Right lobe of liver (tissue), 6 donors: ENCODE results near the gene NANS. TPM values are rescaled to one million over a fixed set of nuclear protein-coding genes. Genes with fewer than 3 reads are reported as not detected.
"Not testable (repeated sequence)": the region's sequence is repeated elsewhere in the genome, so short reads cannot be mapped to it uniquely, and the experiment has no call there.

Experiments used
- ATAC-seq, 4 donors: fragments of 200-7000 bp; cut with Tn5 transposase; one replicate each; pipeline ENCODE4 v1.9.1; 2020; ENCODE audit warnings: mild to moderate bottlenecking in 4 of 4, moderate library complexity in 4 of 4
- DNase-seq, 3 donors: peaks; one replicate each; pipeline ENCODE4 v3.0.0-alpha.2; 2020
- H3K27ac ChIP-seq, 3 donors: fragments of 200-600 bp; one replicate each; pipeline ENCODE4 v1.8.0; 2022
- H3K27me3 ChIP-seq, 2 donors: fragments of 200-600 bp; one replicate each; pipeline ENCODE4 v1.8.0; 2022
- H3K36me3 ChIP-seq, 4 donors: fragments of 200-600 bp; sonication (generic) in 1 of 4; one replicate each; pipeline versions ENCODE4 v1.5.1 to v1.8.0; 2017 to 2022; ENCODE audit warnings: control low read depth in 1 of 4
- H3K4me1 ChIP-seq, 4 donors: fragments of 200-600 bp; sonication (generic) in 1 of 4; one replicate each; pipeline versions ENCODE4 v1.5.1 to v1.8.0; 2017 to 2022; ENCODE audit warnings: control low read depth in 1 of 4
- H3K4me3 ChIP-seq, 3 donors: fragments of 200-600 bp; one replicate each; pipeline ENCODE4 v1.8.0; 2022
- H3K9me3 ChIP-seq, 4 donors: fragments of 200-600 bp; sonication (generic) in 1 of 4; one replicate each; pipeline versions ENCODE4 v1.5.1 to v1.8.0; 2017 to 2022; ENCODE audit warnings: control low read depth in 1 of 4
- CTCF ChIP-seq, 4 donors: fragments of 200-600 bp in 3 of 4; fragments of 450-650 bp in 1 of 4; IDR thresholded peaks; one replicate each; pipeline versions ENCODE4 v1.5.1 to v1.8.0; 2016 to 2022; ENCODE audit warnings: antibody characterized with exemption in 4 of 4, mild to moderate bottlenecking in 2 of 4
- POLR2A ChIP-seq: fragments of 450-650 bp; IDR thresholded peaks from one replicate; pipeline ENCODE4 v1.6.1; 2017; ENCODE audit warnings: antibody characterized with exemption, mild to moderate bottlenecking
- WGBS: methylation state at CpG from one replicate; pipeline ENCODE4 v1.1.6; 2018; ENCODE audit warnings: low coverage, low lambda C conversion rate; ENCODE audit not compliant: insufficient coverage; ENCODE audit errors: missing lambda C conversion rate; 5-methylcytosine and 5-hydroxymethylcytosine counted together
- intact Hi-C, 2 donors: fragments of 100-400 bp; cut with DNase I; formaldehyde crosslinking; loops; one replicate each; pipeline versions ENCODE4 v1.11.2 to v1.14.1; 2022
- total RNA-seq, 6 experiments: library from RNA; depleted of rRNA in 2 of 6; stranded (reverse); fragments of >200 nt in 2 of 6; fragmentation: NEBNext Ultra II Directional in 3 of 6; extraction: Animal tissue kit (Norgen Biotek cat#: 25700) in 3 of 6; gene quantifications; one replicate each; pipeline versions ENCODE4 v1.1.0 to v1.2.4, GENCODE V29; 2016 to 2023
- donor health status: DM: no; HTN: yes; CAD: no.
- donor health status: DM: no; HTN: no; CAD: no.
- donor health status: DM: no; HTN: no; CAD: no.
- donor health status: DM: no; HTN: yes; CAD: no.
- donor health status: DM: no; HTN: yes; CAD: no.

The NANS gene
- total RNA-seq, 6 experiments from 2014 or later, result 16.4 to 43.2 (median 30.2) TPM

GRCh38 chr9:98085058-98085457 is 28.5 kb downstream of the NANS start:
- TF ChIP-seq POLR2A (no peak), CTCF (IDR thresholded peaks at IDR 0.05) (no peak)
- H3K4me1 ChIP-seq, result peaks cover 0 to 34% (median 15%) of the 10 kb centered on the region in 4 donors
- H3K4me3 ChIP-seq, result no peak overlapping the region
- peaks cover 0 to 12% (median 4%) of the 10 kb centered on the region in 4 donors for H3K36me3 ChIP-seq
- no peak for DNase-seq
- H3K27ac ChIP-seq, result no peak overlapping the region
- 83% methylated on average over 1 of the region's 4 CpGs for WGBS
- no peaks in the 10 kb centered on the region for H3K9me3 ChIP-seq
- H3K27me3 ChIP-seq, result no peaks in the 10 kb centered on the region
- intact Hi-C loops, result no loop called here
- no peak for ATAC-seq

- H3K27ac ChIP-seq, result no peak overlapping the region
- no peak for ATAC-seq
- no peaks in the 10 kb centered on the region for H3K27me3 ChIP-seq
- no peak overlapping the region for H3K4me3 ChIP-seq
- peaks cover 0 to 8% (median 2%) of the 10 kb centered on the region in 4 donors for H3K36me3 ChIP-seq
- WGBS, result 97% methylated on average over 5 of the region's 7 CpGs
- TF ChIP-seq CTCF (IDR thresholded peaks at IDR 0.05) (no peak), POLR2A (no peak)
- no peaks in the 10 kb centered on the region for H3K9me3 ChIP-seq
- peaks cover 0 to 30% (median 14%) of the 10 kb centered on the region in 4 donors for H3K4me1 ChIP-seq
- no peak for DNase-seq
- intact Hi-C loops, result no loop called here
Measured at GRCh38 chr9:98085944-98086343, 29.4 kb downstream of the NANS start.

- 98% methylated on average over 4 of the region's 4 CpGs for WGBS
- Histone ChIP-seq H3K4me1 (peaks cover 0 to 25% (median 11%) of the 10 kb centered on the region in 4 donors), H3K36me3 (peaks cover 0 to 5% (median 0%) of the 10 kb centered on the region in 4 donors), H3K9me3 (no peaks in the 10 kb centered on the region), H3K4me3 (no peak overlapping the region), H3K27me3 (no peaks in the 10 kb centered on the region), H3K27ac (no peak overlapping the region)
- TF ChIP-seq CTCF (IDR thresholded peaks at IDR 0.05) (no peak), POLR2A (no peak)
- no peak for ATAC-seq
- no peak for DNase-seq
- intact Hi-C loops, result no loop called here
Measured at GRCh38 chr9:98086461-98086860, 29.9 kb downstream of the NANS start.

- DNase-seq, result peak in 1 of 3 donors; percentile 29
- 70% methylated on average over 19 of the region's 92 CpGs for WGBS
- ATAC-seq, result peak in 2 of 4 donors; percentile 15 to 39
- Histone ChIP-seq H3K4me1 (peaks cover 0 to 13% (median 5%) of the 10 kb centered on the region in 4 donors), H3K36me3 (no peaks in the 10 kb centered on the region), H3K27me3 (no peaks in the 10 kb centered on the region), H3K9me3 (no peaks in the 10 kb centered on the region), H3K4me3 (peak overlapping the region in 1 of 3 donors; percentile 15), H3K27ac (no peak overlapping the region)
- intact Hi-C loops, result no loop called here
- TF ChIP-seq CTCF (IDR thresholded peaks at IDR 0.05) (no peak), POLR2A (no peak)
Measured at GRCh38 chr9:98087420-98088354, 31.2 kb downstream of the NANS start.

GRCh38 chr9:98090674-98091073 is 34.1 kb downstream of the NANS start:
- 100% methylated on average over 3 of the region's 3 CpGs for WGBS
- H3K27me3 ChIP-seq, H3K36me3 ChIP-seq, H3K4me3 ChIP-seq, intact Hi-C loops, H3K4me1 ChIP-seq, H3K9me3 ChIP-seq, H3K27ac ChIP-seq, ATAC-seq: not testable (repeated sequence)
- DNase-seq, result peak in 1 of 3 donors; percentile 14
